GM18526 (cell line): Measurements from ENCODE around the gene RGS14.

Experiments used
- POLR2A ChIP-seq: IDR thresholded peaks from 3 replicates; pipeline ENCODE4 v1.6.1; 2011; ENCODE audit not compliant: insufficient read length; ENCODE audit errors: extremely low read depth

RGS14 gene, protein sequence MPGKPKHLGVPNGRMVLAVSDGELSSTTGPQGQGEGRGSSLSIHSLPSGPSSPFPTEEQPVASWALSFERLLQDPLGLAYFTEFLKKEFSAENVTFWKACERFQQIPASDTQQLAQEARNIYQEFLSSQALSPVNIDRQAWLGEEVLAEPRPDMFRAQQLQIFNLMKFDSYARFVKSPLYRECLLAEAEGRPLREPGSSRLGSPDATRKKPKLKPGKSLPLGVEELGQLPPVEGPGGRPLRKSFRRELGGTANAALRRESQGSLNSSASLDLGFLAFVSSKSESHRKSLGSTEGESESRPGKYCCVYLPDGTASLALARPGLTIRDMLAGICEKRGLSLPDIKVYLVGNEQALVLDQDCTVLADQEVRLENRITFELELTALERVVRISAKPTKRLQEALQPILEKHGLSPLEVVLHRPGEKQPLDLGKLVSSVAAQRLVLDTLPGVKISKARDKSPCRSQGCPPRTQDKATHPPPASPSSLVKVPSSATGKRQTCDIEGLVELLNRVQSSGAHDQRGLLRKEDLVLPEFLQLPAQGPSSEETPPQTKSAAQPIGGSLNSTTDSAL

GRCh38 chr5:177357459-177358351 lies at the start of gene RGS14:
RGS14 (plus strand) TSS chr5:177357924; CDS start chr5:177358025, 101 bp downstream.
- TF ChIP-seq POLR2A = peak; percentile 69

DNA sequence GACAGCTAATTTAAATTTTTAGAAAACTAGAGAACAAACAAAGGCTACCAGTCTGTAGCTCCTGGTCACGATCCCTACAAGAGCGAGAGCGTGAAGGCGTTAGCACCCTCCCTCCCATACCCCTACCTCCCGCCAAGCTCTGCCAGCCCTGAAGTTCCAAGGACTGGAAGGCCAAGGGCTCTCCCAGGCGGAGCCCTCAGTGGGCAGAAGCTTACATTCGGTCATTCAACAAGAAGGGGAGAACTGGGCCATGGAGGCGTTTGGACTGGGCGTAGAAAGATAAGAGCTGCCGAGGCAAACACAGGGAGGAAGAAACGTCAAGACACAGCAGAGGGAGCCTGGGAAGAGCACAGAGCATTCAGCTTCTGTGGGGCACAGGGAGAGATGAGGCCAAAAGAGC lies 49.0 kb upstream of the RGS14 start:
- no peak for TF ChIP-seq POLR2A

GRCh38 chr5:177309351-177310191 lies 48.2 kb upstream of the RGS14 start:
- no peak for TF ChIP-seq POLR2A

GRCh38 chr5:177310332-177310731 lies 47.4 kb upstream of the RGS14 start:
- TF ChIP-seq POLR2A = no peak

DNA sequence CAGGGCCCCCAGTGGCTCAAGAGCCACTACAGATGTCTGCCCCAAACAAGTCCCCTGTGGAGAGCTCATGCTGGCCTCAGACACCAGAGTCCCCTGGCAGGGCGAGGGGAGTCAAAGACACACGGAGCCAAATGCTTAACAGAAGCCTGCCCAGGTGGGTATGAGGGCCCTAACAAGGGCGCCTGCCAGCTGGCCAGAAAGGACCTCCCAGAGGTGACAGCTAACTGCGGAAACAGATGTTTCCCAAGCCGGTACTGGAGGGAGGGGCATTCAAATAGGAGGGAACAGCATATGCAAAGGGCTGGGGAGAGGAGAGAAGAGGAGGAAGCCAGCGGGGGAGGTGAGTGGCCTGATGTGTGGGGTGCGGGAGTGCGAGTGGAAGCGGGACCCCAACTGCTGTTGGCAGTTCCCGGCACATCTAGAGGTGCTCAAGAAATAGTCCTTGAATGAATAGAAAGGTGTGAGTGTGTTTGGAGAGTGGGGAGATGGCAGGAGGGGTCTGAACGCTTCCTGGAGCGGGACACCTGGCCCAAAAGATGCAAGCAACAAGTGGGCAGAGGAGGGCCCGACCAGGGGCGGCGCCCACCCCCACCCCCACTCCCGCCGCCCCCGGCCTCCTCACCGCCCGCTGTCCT lies 46.9 kb upstream of the RGS14 start:
- TF ChIP-seq POLR2A = peak; percentile 62

- TF ChIP-seq POLR2A = no peak
Measured at GRCh38 chr5:177311392-177311722, 46.4 kb upstream of the RGS14 start.

GRCh38 chr5:177311723-177312648 lies 45.7 kb upstream of the RGS14 start, which contains the start of gene MXD3:
MXD3 (minus strand) TSS chr5:177311898; CDS start chr5:177311830, 68 bp downstream.
- peak; percentile 50 for TF ChIP-seq POLR2A

DNA sequence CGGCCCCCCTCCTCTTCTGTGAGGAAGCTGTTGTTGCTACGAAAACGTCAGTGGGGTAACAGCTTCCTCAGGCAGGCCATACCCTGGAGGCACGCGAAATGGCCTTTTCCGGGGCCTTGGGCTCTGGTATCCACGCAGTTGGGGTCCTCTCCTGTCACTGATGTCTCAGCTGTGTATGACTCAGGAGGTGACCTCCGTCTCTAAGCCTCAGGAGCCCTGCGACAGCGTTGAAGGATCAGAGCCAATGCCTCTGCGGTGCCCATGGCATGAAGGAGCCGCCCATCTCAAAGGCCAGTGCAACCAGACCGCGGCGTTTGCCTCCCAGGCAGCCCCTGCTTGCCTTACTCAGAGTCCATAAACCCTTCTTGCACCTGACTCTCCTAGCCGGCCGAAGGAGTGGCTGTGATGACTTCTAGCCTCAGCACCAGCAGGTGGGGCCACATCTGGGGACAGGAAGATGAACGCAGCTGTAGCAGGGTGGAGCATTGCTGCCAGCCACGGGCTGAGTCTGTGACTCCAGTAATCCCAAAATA lies 45.0 kb upstream of the RGS14 start:
- TF ChIP-seq POLR2A = peak; percentile 7

GRCh38 chr5:177313561-177314259 lies 44.0 kb upstream of the RGS14 start:
- no peak for TF ChIP-seq POLR2A

- no peak for TF ChIP-seq POLR2A
Measured at GRCh38 chr5:177314376-177315342, 43.1 kb upstream of the RGS14 start.

- no peak for TF ChIP-seq POLR2A
Measured at GRCh38 chr5:177315411-177315810, 42.3 kb upstream of the RGS14 start.
